Activated T-cell treated with anti-CD3 and anti-CD28 coated beads for 1 hour (primary cell): ENCODE results near the gene MAP3K20.
"Not testable (repeated sequence)": the region's sequence is repeated elsewhere in the genome, so short reads cannot be mapped to it uniquely, and the experiment has no call there.

Experiments used
- DNase-seq: peaks from one replicate; pipeline ENCODE4 v3.0.0-alpha.2; 2020; ENCODE audit warnings: low read depth

Gene MAP3K20

DNA sequence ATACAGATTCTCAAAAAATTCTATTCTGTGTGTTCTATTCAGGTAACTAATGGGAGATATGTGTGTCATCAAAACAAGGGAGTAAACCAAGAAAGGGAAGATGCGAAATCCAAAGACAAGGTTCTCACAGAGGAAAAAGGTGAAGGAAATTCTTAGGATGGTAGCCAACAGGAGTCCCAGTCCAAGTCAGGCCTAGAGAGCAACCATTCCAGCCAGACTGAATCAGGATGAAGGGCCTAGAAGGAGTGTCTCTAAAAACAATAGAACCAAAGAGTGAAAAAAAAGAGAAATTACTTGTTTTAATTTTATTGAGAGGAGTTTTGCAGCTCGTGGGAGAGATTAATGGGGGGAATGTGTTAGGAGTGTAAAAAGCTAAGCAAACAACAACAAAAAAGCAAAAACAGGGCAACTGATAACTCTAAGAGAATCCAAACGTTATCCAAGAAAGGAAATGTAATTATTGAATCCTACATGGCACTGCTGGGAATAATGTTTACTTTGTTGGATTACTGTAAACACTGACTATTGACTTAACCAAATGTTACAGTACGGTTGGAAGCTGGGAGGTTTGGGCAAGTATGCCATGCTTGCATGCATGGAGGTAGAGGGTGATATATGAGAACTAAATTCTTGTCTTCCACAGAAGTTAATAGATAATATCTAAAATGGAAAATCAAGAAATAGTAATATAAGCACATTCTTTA lies 12.3 kb downstream of the MAP3K20 start:
- DNase-seq = no peak

DNA sequence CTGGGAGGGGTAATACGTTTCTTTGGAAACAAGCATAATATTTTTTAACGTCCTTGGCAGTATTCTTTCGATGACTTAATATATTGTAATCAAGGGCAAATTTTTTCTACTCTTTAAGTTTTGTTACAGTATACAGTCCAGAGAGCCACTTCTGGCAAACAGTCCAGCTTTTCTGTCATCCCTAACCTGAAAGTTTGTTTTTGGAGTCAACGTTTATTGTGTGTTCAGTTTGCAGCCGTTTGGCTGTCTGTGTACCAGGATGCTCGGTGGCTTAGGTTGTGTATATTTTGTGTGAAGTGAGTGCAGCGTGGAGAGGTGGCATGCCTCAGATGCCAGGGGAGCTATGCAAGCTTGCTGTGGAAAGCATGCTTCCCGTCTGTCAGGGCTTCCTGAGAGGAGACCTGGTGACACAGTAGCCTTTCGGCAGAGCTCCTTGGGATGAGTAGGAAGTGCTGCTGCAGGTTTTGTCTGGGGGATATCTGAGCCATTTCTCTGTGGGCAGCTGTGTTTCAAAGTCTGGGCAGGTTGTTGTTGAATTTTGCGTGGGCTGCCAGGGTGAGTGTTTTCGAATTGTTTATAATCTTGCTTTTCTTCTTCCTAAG lies 14.7 kb downstream of the MAP3K20 start:
- no peak for DNase-seq

GRCh38 chr2:173090973-173091660 lies 15.5 kb downstream of the MAP3K20 start:
- no peak for DNase-seq

- DNase-seq = no peak
Observed at GRCh38 chr2:173091910-173092309, 16.3 kb downstream of the MAP3K20 start.

DNA sequence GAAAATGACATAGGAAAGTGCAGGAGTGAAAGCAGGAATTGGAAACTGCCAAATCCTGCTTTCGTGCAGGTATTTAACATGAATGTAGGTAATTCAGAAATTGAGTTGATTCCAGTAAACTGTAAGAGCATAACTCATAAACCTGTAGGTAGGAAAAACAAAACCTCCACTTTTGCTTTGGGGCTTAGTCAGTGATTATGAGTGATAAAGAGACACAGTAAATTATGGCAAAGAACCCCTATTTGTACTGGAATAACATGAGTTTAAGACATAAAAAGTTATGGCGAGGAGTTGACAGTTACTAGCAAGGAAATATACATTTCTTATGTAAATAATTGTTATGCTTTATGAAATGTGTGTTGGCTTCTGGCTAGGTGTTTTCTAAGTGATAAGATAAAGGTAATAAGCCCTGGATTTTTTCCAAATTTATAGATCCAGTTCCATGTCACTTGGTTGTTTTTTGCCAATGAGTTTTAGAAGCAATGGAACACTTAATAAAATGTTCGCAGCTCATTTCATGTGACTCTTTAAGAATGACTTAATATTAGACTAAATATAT lies 17.3 kb downstream of the MAP3K20 start:
- no peak for DNase-seq

GRCh38 chr2:173093617-173094016 lies 18.0 kb downstream of the MAP3K20 start:
- DNase-seq = not testable (repeated sequence)

DNA sequence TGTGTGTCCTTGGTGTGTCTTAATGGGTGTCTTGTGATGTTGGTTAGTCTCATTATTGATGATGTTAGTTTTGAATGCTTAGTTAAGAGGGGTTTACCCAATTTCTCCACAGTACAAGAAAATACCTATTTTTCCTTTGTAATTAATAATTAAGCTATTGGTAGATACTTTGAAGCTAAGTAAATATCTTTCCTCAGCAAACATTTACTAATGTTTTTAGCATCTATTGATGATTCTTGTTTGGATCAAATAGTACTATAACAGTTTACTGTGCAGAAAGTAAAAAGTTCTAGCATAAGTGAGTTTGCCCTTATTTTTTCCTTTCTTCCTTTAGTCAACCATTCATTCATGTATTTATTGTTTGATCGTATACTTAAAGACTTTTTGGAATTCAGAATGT lies 19.1 kb downstream of the MAP3K20 start:
- DNase-seq = no peak

DNA sequence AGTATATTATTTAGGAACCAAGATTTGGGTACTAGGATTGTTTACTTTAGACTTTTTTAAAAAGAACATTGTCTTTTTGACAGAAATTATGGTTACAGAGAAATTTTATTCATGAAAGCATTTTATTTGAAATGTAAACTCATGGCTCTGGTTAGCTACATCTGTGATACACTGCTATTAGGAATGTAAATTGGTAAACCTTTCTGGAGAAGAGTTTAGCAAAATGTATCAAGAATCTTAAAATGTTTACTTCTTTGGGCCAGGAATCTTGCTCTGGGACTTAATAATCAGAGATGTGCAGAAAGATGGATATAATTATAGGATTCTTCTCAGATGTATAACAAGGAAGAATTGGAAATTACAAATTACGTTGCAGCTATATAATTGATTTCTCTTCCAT lies 19.7 kb downstream of the MAP3K20 start:
- no peak for DNase-seq

DNA sequence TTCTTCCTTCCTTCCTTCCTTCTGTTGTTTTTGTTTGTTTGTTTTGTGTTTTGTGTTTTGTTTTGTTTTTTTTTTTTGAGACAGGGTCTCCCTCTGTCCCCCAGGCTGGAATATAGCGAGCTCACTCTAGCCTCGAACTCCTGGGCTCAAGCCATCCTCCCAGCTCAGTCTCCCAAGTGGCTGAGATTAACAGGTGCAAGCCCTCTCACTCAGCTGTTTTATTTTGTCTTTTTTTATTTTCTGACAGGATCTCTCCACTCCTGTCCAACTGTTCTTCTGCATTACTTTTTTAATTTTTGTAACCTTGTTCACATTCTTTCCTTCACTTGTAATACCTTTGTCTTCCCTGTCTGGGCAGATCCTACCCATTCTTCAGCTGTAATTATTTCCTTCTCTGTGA lies 23.6 kb downstream of the MAP3K20 start:
- no peak for DNase-seq

GRCh38 chr2:173099804-173100203 lies 24.2 kb downstream of the MAP3K20 start:
- DNase-seq = no peak

DNA sequence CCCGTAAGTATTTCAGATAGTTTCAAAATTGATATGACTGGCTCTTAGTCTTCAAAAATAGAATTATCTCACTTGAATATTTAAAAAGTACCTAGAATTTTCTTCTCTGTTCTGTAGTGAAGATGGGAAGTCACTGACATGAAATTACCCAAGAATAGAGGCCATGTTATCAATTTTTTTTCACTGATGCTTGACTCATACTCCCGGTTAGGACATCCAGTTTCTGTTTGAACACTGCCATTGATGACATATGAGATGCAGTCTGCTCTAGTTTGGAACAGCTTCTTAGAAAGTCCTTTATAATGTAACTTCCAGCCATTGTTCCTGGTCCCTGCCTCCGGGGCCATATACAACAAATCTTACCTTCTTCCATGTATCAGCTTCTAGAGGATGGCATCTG lies 26.0 kb downstream of the MAP3K20 start:
- no peak for DNase-seq

GRCh38 chr2:173104156-173104555 lies 28.5 kb downstream of the MAP3K20 start:
- no peak for DNase-seq

GRCh38 chr2:173106959-173107628 lies 31.4 kb downstream of the MAP3K20 start:
- DNase-seq = no peak

DNA sequence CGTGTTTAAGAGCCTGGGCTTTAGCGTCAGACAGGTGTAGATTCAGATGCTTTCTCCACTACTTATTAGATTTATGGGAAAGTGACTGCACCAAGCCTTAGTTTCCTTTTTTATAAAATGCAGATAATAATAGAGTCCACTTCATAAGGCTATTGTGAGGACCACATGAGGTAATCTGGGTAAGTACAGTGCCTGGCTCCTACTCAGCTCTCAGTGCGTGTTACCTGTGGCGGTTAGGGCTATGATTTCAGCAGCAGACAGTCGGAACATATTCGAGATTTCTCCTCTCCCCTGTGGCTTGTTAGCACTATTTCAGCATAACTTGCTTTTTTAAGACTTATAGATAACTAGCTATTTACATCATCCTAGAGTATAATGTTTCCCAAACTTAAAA lies 32.0 kb downstream of the MAP3K20 start:
- no peak for DNase-seq

GRCh38 chr2:173109253-173110188 lies 33.9 kb downstream of the MAP3K20 start:
- DNase-seq = no peak

GRCh38 chr2:173117678-173118077 lies 42.0 kb downstream of the MAP3K20 start:
- DNase-seq = no peak

DNA sequence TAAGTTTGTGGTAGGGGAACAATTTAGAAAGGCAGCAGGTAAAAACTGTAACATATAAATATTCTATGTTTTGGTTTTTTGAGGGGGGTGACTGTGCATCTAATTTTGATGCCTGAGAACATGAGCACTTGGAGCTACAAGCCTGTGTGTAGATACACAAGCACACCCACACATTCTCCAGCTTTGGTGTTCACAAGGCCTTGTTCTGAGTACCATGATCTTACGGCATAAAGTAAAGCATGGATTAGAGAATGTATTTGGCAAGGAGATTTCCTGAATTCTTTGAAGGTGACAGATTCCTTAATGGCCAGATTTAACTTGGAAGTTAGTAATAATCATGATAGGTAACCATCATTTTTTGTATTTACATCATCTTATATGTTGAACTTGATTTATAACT lies 42.7 kb downstream of the MAP3K20 start:
- no peak for DNase-seq

GRCh38 chr2:173119069-173119807 lies 43.6 kb downstream of the MAP3K20 start:
- DNase-seq = no peak

DNA sequence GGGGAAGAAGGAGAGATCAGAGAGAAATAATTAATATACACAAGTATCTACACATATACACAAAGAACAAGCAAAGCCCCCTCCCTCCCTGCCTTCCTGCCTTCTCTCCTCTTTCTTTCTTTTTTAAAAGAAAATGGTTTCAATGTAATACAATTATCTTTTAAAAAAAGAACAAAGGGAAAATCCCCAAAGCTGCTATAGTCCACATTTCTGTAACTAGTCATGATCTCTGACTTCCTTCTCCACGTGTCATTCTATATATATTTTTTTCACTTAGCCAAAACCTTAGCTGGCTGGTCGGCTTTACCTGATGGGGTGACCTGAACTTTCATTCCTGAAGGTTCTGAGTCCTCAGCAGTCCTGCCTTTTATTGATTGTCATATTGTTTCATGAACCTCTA lies 44.3 kb downstream of the MAP3K20 start:
- DNase-seq = no peak

GRCh38 chr2:173122936-173123335 lies 47.3 kb downstream of the MAP3K20 start:
- DNase-seq = no peak

DNA sequence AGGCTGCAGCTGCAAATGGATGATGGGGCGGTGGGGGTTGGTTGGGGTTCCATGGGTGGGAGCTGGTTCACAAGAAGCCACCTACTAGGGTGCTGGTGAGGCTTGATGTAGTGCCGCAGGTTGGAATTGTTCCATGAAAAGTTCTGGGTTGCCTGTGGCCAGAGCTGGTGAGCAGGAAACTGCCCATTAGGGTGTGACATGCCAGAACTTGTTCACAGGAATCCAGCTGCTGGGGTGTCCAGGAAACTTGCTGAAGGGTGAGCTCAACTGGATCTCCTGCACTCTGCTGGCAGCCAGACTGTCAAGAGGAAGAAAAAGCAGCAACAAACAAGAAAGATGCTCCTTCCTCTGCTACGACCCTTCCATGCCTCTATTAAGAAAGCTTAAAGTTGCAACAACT lies 48.8 kb downstream of the MAP3K20 start:
- DNase-seq = no peak
